ENCODE data around the gene SENP5.
"Not testable (repeated sequence)": the region's sequence is repeated elsewhere in the genome, so short reads cannot be mapped to it uniquely, and the experiment has no call there.

SENP5 gene

GRCh38 chr3:196941729-196942225 lies 74.1 kb downstream of the SENP5 start:
- Histone ChIP-seq H3K27ac (ENCODE audit: insufficient read depth, low read length, poor library complexity, severe bottlenecking) (peak overlapping the region; percentile 94), H3K4me1 (ENCODE audit: control insufficient read depth, insufficient read depth, low read length, poor library complexity, severe bottlenecking) (peaks cover 12% of the 10 kb centered on the region), H3K4me3 (ENCODE audit: insufficient read depth, low read depth, low read length, poor library complexity, severe bottlenecking) (peak overlapping the region; percentile 72), H3K27me3 (replicated peaks; ENCODE audit: control insufficient read depth, insufficient read depth, low read length, poor library complexity, severe bottlenecking) (no peaks in the 10 kb centered on the region), H3K9me3 (ENCODE audit: control insufficient read depth, low read length) (no peaks in the 10 kb centered on the region), H3K36me3 (ENCODE audit: control insufficient read depth, insufficient read depth, low read length) (peaks cover 24% of the 10 kb centered on the region)
- peak in 2 of 3 donors; percentile 46 to 52 for DNase-seq

- Histone ChIP-seq H3K27ac (ENCODE audit: insufficient read depth, low read length, poor library complexity, severe bottlenecking) (peak within 1 kb of the TSS; percentile 94), H3K4me1 (ENCODE audit: control insufficient read depth, insufficient read depth, low read length, poor library complexity, severe bottlenecking) (peaks cover 12% of the 10 kb centered on the region)
Observed at GRCh38 chr3:196942226-196942914, 74.7 kb downstream of the SENP5 start, which contains the start of gene NCBP2. NCBP2 (minus strand) TSS chr3:196942528; CDS start chr3:196942503, 25 bp downstream.

GRCh38 chr3:196942915-196943277 lies 75.2 kb downstream of the SENP5 start:
- Histone ChIP-seq H3K9me3 (ENCODE audit: control insufficient read depth, low read length) (no peaks in the 10 kb centered on the region), H3K27me3 (replicated peaks; ENCODE audit: control insufficient read depth, insufficient read depth, low read length, poor library complexity, severe bottlenecking) (no peaks in the 10 kb centered on the region), H3K27ac (ENCODE audit: insufficient read depth, low read length, poor library complexity, severe bottlenecking) (peak overlapping the region; percentile 94), H3K4me1 (ENCODE audit: control insufficient read depth, insufficient read depth, low read length, poor library complexity, severe bottlenecking) (peaks cover 12% of the 10 kb centered on the region), H3K36me3 (ENCODE audit: control insufficient read depth, insufficient read depth, low read length) (peaks cover 12% of the 10 kb centered on the region), H3K4me3 (ENCODE audit: insufficient read depth, low read depth, low read length, poor library complexity, severe bottlenecking) (peak overlapping the region; percentile 72)
- peak in 1 of 3 donors; percentile 11 for DNase-seq

More at GRCh38 chr3:196942226-196942914, 74.7 kb downstream of the SENP5 start, which contains the start of gene NCBP2:
- Histone ChIP-seq H3K36me3 (ENCODE audit: control insufficient read depth, insufficient read depth, low read length) (peaks cover 18% of the 10 kb centered on the region), H3K27me3 (replicated peaks; ENCODE audit: control insufficient read depth, insufficient read depth, low read length, poor library complexity, severe bottlenecking) (no peaks in the 10 kb centered on the region), H3K9me3 (ENCODE audit: control insufficient read depth, low read length) (no peaks in the 10 kb centered on the region), H3K4me3 (ENCODE audit: insufficient read depth, low read depth, low read length, poor library complexity, severe bottlenecking) (peak within 1 kb of the TSS; percentile 72)
- DNase-seq = peak; percentile 98 to 99 (median 99)

GRCh38 chr3:196944037-196944790 lies 76.5 kb downstream of the SENP5 start:
- DNase-seq; H3K27me3 ChIP-seq (replicated peaks; ENCODE audit: control insufficient read depth, insufficient read depth, low read length, poor library complexity, severe bottlenecking); H3K9me3 ChIP-seq (ENCODE audit: control insufficient read depth, low read length); H3K27ac ChIP-seq (ENCODE audit: insufficient read depth, low read length, poor library complexity, severe bottlenecking); H3K36me3 ChIP-seq (ENCODE audit: control insufficient read depth, insufficient read depth, low read length); H3K4me3 ChIP-seq (ENCODE audit: insufficient read depth, low read depth, low read length, poor library complexity, severe bottlenecking): not testable (repeated sequence)
- peaks cover 12% of the 10 kb centered on the region for H3K4me1 ChIP-seq (ENCODE audit: control insufficient read depth, insufficient read depth, low read length, poor library complexity, severe bottlenecking)

- DNase-seq = no peak
- Histone ChIP-seq H3K27ac (ENCODE audit: insufficient read depth, low read length, poor library complexity, severe bottlenecking) (no peak overlapping the region), H3K9me3 (ENCODE audit: control insufficient read depth, low read length) (no peaks in the 10 kb centered on the region), H3K4me3 (ENCODE audit: insufficient read depth, low read depth, low read length, poor library complexity, severe bottlenecking) (no peak overlapping the region), H3K27me3 (replicated peaks; ENCODE audit: control insufficient read depth, insufficient read depth, low read length, poor library complexity, severe bottlenecking) (no peaks in the 10 kb centered on the region), H3K4me1 (ENCODE audit: control insufficient read depth, insufficient read depth, low read length, poor library complexity, severe bottlenecking) (peaks cover 8% of the 10 kb centered on the region), H3K36me3 (ENCODE audit: control insufficient read depth, insufficient read depth, low read length) (no peaks in the 10 kb centered on the region)
Observed at GRCh38 chr3:196947136-196947859, 79.6 kb downstream of the SENP5 start.

GRCh38 chr3:196947860-196948441 lies 80.2 kb downstream of the SENP5 start:
- no peaks in the 10 kb centered on the region for H3K9me3 ChIP-seq (ENCODE audit: control insufficient read depth, low read length)
- DNase-seq = no peak
- H3K27me3 ChIP-seq (replicated peaks; ENCODE audit: control insufficient read depth, insufficient read depth, low read length, poor library complexity, severe bottlenecking) = no peaks in the 10 kb centered on the region
- H3K4me1 ChIP-seq (ENCODE audit: control insufficient read depth, insufficient read depth, low read length, poor library complexity, severe bottlenecking) = peaks cover 8% of the 10 kb centered on the region
- no peak overlapping the region for H3K27ac ChIP-seq (ENCODE audit: insufficient read depth, low read length, poor library complexity, severe bottlenecking)
- H3K36me3 ChIP-seq (ENCODE audit: control insufficient read depth, insufficient read depth, low read length) = no peaks in the 10 kb centered on the region
- H3K4me3 ChIP-seq (ENCODE audit: insufficient read depth, low read depth, low read length, poor library complexity, severe bottlenecking) = no peak overlapping the region

- Histone ChIP-seq H3K9me3 (ENCODE audit: control insufficient read depth, low read length) (no peaks in the 10 kb centered on the region), H3K36me3 (ENCODE audit: control insufficient read depth, insufficient read depth, low read length) (no peaks in the 10 kb centered on the region), H3K4me3 (ENCODE audit: insufficient read depth, low read depth, low read length, poor library complexity, severe bottlenecking) (no peak overlapping the region), H3K27me3 (replicated peaks; ENCODE audit: control insufficient read depth, insufficient read depth, low read length, poor library complexity, severe bottlenecking) (no peaks in the 10 kb centered on the region), H3K4me1 (ENCODE audit: control insufficient read depth, insufficient read depth, low read length, poor library complexity, severe bottlenecking) (peaks cover 1% of the 10 kb centered on the region), H3K27ac (ENCODE audit: insufficient read depth, low read length, poor library complexity, severe bottlenecking) (no peak overlapping the region)
- DNase-seq = no peak
Observed at GRCh38 chr3:196948442-196949284, 80.9 kb downstream of the SENP5 start.

GRCh38 chr3:196949285-196949619 lies 81.5 kb downstream of the SENP5 start:
- Histone ChIP-seq H3K27me3 (replicated peaks; ENCODE audit: control insufficient read depth, insufficient read depth, low read length, poor library complexity, severe bottlenecking) (no peaks in the 10 kb centered on the region), H3K9me3 (ENCODE audit: control insufficient read depth, low read length) (no peaks in the 10 kb centered on the region), H3K4me1 (ENCODE audit: control insufficient read depth, insufficient read depth, low read length, poor library complexity, severe bottlenecking) (no peaks in the 10 kb centered on the region), H3K4me3 (ENCODE audit: insufficient read depth, low read depth, low read length, poor library complexity, severe bottlenecking) (no peak overlapping the region), H3K27ac (ENCODE audit: insufficient read depth, low read length, poor library complexity, severe bottlenecking) (no peak overlapping the region), H3K36me3 (ENCODE audit: control insufficient read depth, insufficient read depth, low read length) (no peaks in the 10 kb centered on the region)
- no peak for DNase-seq

- Histone ChIP-seq H3K4me3 (ENCODE audit: insufficient read depth, low read depth, low read length, poor library complexity, severe bottlenecking) (no peak overlapping the region), H3K27ac (ENCODE audit: insufficient read depth, low read length, poor library complexity, severe bottlenecking) (no peak overlapping the region), H3K9me3 (ENCODE audit: control insufficient read depth, low read length) (no peaks in the 10 kb centered on the region), H3K27me3 (replicated peaks; ENCODE audit: control insufficient read depth, insufficient read depth, low read length, poor library complexity, severe bottlenecking) (no peaks in the 10 kb centered on the region), H3K4me1 (ENCODE audit: control insufficient read depth, insufficient read depth, low read length, poor library complexity, severe bottlenecking) (no peaks in the 10 kb centered on the region), H3K36me3 (ENCODE audit: control insufficient read depth, insufficient read depth, low read length) (no peaks in the 10 kb centered on the region)
- no peak for DNase-seq
Observed at GRCh38 chr3:196949750-196950149, 82.0 kb downstream of the SENP5 start.
